Renal cortical epithelial cell (primary cell): ENCODE results near the gene MTRF1. TPM values are rescaled to one million over a fixed set of nuclear protein-coding genes. Genes with fewer than 3 reads are reported as not detected.

ENCODE experiments used
- DNase-seq: peaks from one replicate; pipeline ENCODE4 v3.0.0-alpha.2; 2011; ENCODE audit warnings: low read depth
- total RNA-seq: library from RNA; depleted of rRNA; stranded (reverse); fragments of >200 nt; gene quantifications from 2 replicates; pipeline ENCODE4 v1.2.3, GENCODE V29; 2014

The MTRF1 gene
- total RNA-seq, 1 donor from 2014 or later = 15.9 TPM

GRCh38 chr13:41224113-41225110, 39.0 kb downstream of the MTRF1 start:
- peak; percentile 65 for DNase-seq

GRCh38 chr13:41222259-41222852, 41.0 kb downstream of the MTRF1 start:
- DNase-seq = peak; percentile 72

- peak; percentile 25 for DNase-seq
These were observed 43.0 kb downstream of the MTRF1 start for GRCh38 chr13:41220401-41220800.

- DNase-seq = no peak
These were observed 47.2 kb downstream of the MTRF1 start for GRCh38 chr13:41216160-41216559.

- DNase-seq = no peak
These were observed 49.5 kb downstream of the MTRF1 start for GRCh38 chr13:41213919-41214318.

- DNase-seq = no peak
These were observed 50.1 kb downstream of the MTRF1 start for GRCh38 chr13:41213316-41213715.

GRCh38 chr13:41212881-41213280, 50.5 kb downstream of the MTRF1 start:
- no peak for DNase-seq

- no peak for DNase-seq
These were observed 52.3 kb downstream of the MTRF1 start for GRCh38 chr13:41211062-41211461.

GRCh38 chr13:41206467-41206866, 56.9 kb downstream of the MTRF1 start:
- DNase-seq = no peak

- DNase-seq = no peak
These were observed 59.6 kb downstream of the MTRF1 start for GRCh38 chr13:41203810-41204209.

- DNase-seq = no peak
These were observed 63.2 kb downstream of the MTRF1 start for GRCh38 chr13:41200126-41200525.

GRCh38 chr13:41199526-41199925, 63.9 kb downstream of the MTRF1 start:
- DNase-seq = no peak

- no peak for DNase-seq
These were observed 64.3 kb downstream of the MTRF1 start for GRCh38 chr13:41199079-41199478.

GRCh38 chr13:41196620-41197019, 66.8 kb downstream of the MTRF1 start:
- no peak for DNase-seq

GRCh38 chr13:41196011-41196410, 67.4 kb downstream of the MTRF1 start:
- DNase-seq = no peak

GRCh38 chr13:41193919-41194824, 69.2 kb downstream of the MTRF1 start, which contains the start of gene KBTBD7:
KBTBD7 (minus strand) TSS chr13:41194569; CDS start chr13:41194257, 312 bp downstream.
- peak; percentile 89 for DNase-seq

GRCh38 chr13:41193469-41193868, 69.9 kb downstream of the MTRF1 start:
- no peak for DNase-seq

- no peak for DNase-seq
These were observed 74.8 kb downstream of the MTRF1 start for GRCh38 chr13:41188584-41188983.

- no peak for DNase-seq
These were observed 76.9 kb downstream of the MTRF1 start for GRCh38 chr13:41186481-41186880.

GRCh38 chr13:41182231-41182630, 81.1 kb downstream of the MTRF1 start:
- no peak for DNase-seq

- DNase-seq = peak; percentile 29
These were observed 83.7 kb downstream of the MTRF1 start for GRCh38 chr13:41179593-41180250.
